CD14-positive monocyte (primary cell): ENCODE results near the gene CENPP. TPM values are rescaled to one million over a fixed set of nuclear protein-coding genes. Genes with fewer than 3 reads are reported as not detected.

Source experiments
- DNase-seq, 3 donors: peaks; one replicate each; pipeline ENCODE4 v3.0.0-alpha.2; 2011 to 2022
- H2AFZ ChIP-seq: 2 replicates; pipeline ENCODE4 v1.6.0; 2012; ENCODE audit warnings: mild to moderate bottlenecking, low read depth, low read length, inconsistent platforms; ENCODE audit not compliant: insufficient read depth, poor library complexity, severe bottlenecking
- H3K27ac ChIP-seq, 2 donors: 1 replicate in 1 of 2; 2 replicates in 1 of 2; pipeline ENCODE4 v1.5.1; 2012 to 2013; ENCODE audit warnings: low read length in 2 of 2, control low read depth in 1 of 2, inconsistent platforms in 1 of 2, low read depth in 1 of 2, mild to moderate bottlenecking in 1 of 2
- H3K27me3 ChIP-seq, 2 donors: one replicate each; pipeline versions ENCODE4 v1.6.0 to v1.6.1; 2011 to 2013; ENCODE audit warnings: low read length in 2 of 2; ENCODE audit not compliant: control insufficient read depth in 2 of 2, insufficient read depth in 2 of 2
- H3K36me3 ChIP-seq, 2 donors: replicated peaks in 1 of 2; 1 replicate in 1 of 2; 2 replicates in 1 of 2; pipeline versions ENCODE4 v1.5.1 to v1.6.1; 2012 to 2013; ENCODE audit warnings: low read length in 2 of 2, control low read depth in 1 of 2, inconsistent platforms in 1 of 2, mild to moderate bottlenecking in 1 of 2; ENCODE audit not compliant: insufficient read depth in 2 of 2, control insufficient read depth in 1 of 2
- H3K4me1 ChIP-seq, 2 donors: 1 replicate in 1 of 2; 2 replicates in 1 of 2; pipeline versions ENCODE4 v1.5.1 to v1.6.1; 2012 to 2013; ENCODE audit warnings: low read length in 2 of 2, control low read depth in 1 of 2, inconsistent platforms in 1 of 2, mild to moderate bottlenecking in 1 of 2, moderate library complexity in 1 of 2; ENCODE audit not compliant: insufficient read depth in 2 of 2, control insufficient read depth in 1 of 2
- H3K4me2 ChIP-seq: replicated peaks from 2 replicates; pipeline ENCODE3; 2012; ENCODE audit warnings: low read length, moderate library complexity, mild to moderate bottlenecking; ENCODE audit not compliant: poor library complexity, severe bottlenecking; ENCODE audit errors: extremely low read depth
- H3K4me3 ChIP-seq, 3 experiments: fragments of 200-600 bp in 1 of 3; sonication (generic) in 1 of 3; replicated peaks in 1 of 3; 1 replicate in 2 of 3; 2 replicates in 1 of 3; pipeline ENCODE4 v1.5.1; 2011 to 2013; ENCODE audit warnings: low read length in 3 of 3, mild to moderate bottlenecking in 3 of 3, control low read depth in 2 of 3, low read depth in 2 of 3, inconsistent platforms in 1 of 3, moderate library complexity in 1 of 3
- H3K79me2 ChIP-seq: 2 replicates; pipeline ENCODE4 v1.6.0; 2012; ENCODE audit warnings: mild to moderate bottlenecking, control low read depth, inconsistent platforms, low read length, moderate library complexity; ENCODE audit not compliant: insufficient read depth
- H3K9ac ChIP-seq: 2 replicates; pipeline ENCODE4 v1.6.0; 2017; ENCODE audit warnings: low read length, mild to moderate bottlenecking; ENCODE audit not compliant: insufficient read depth, poor library complexity, severe bottlenecking
- H3K9me3 ChIP-seq, 2 donors: replicated peaks in 1 of 2; 1 replicate in 1 of 2; 2 replicates in 1 of 2; pipeline versions ENCODE4 v1.5.1 to v1.6.1; 2012 to 2013; ENCODE audit warnings: low read length in 2 of 2, control low read depth in 1 of 2; ENCODE audit not compliant: control insufficient read depth in 1 of 2, insufficient read depth in 1 of 2
- H4K20me1 ChIP-seq: 2 replicates; pipeline ENCODE4 v1.6.0; 2012; ENCODE audit warnings: mild to moderate bottlenecking, low read length, control low read depth, moderate library complexity; ENCODE audit not compliant: insufficient read depth
- H3K27ac Mint-ChIP-seq, 7 donors: one replicate each; pipeline ENCODE4 v1.8.0; 2020; ENCODE audit warnings: mild to moderate bottlenecking in 7 of 7, mixed read lengths in 7 of 7, moderate library complexity in 6 of 7, inconsistent platforms in 2 of 7
- H3K27me3 Mint-ChIP-seq, 3 donors: one replicate each; pipeline ENCODE4 v1.8.0; 2021 to 2022; ENCODE audit warnings: low read depth in 3 of 3, mild to moderate bottlenecking in 3 of 3, mixed read lengths in 3 of 3, moderate library complexity in 3 of 3, inconsistent platforms in 1 of 3
- H3K36me3 Mint-ChIP-seq, 2 donors: one replicate each; pipeline ENCODE4 v1.8.0; 2020; ENCODE audit warnings: mixed read lengths in 2 of 2, inconsistent platforms in 1 of 2, mild to moderate bottlenecking in 1 of 2
- H3K4me1 Mint-ChIP-seq: one replicate; pipeline ENCODE4 v1.8.0; 2020; ENCODE audit warnings: mild to moderate bottlenecking, mixed read lengths
- H3K4me3 Mint-ChIP-seq, 2 donors: one replicate each; pipeline ENCODE4 v1.8.0; 2020; ENCODE audit warnings: mild to moderate bottlenecking in 2 of 2, mixed read lengths in 2 of 2, moderate library complexity in 1 of 2
- H3K9me3 Mint-ChIP-seq, 7 donors: one replicate each; pipeline ENCODE4 v1.8.0; 2020 to 2022; ENCODE audit warnings: mixed read lengths in 7 of 7, mild to moderate bottlenecking in 6 of 7, moderate library complexity in 6 of 7, inconsistent platforms in 2 of 7
- WGBS: methylation state at CpG from one replicate; pipeline ENCODE4 v1.1.5; 2013; ENCODE audit warnings: missing lambda C conversion rate; ENCODE audit not compliant: insufficient coverage; 5-methylcytosine and 5-hydroxymethylcytosine counted together
- intact Hi-C, 2 donors: fragments of 100-400 bp; cut with micrococcal nuclease; formaldehyde crosslinking; loops; one replicate each; pipeline versions ENCODE4 v1.15.0 to v1.15.1; 2023
- polyA plus RNA-seq, 3 donors: library from polyadenylated mRNA; depleted of rRNA in 1 of 3; unstranded in 2 of 3; stranded (reverse) in 1 of 3; fragments of 300-500 nt in 2 of 3; fragments of >200 nt in 1 of 3; fragmentation: Illumina TruSeq in 2 of 3; gene quantifications; 1 replicate in 2 of 3; 2 replicates in 1 of 3; pipeline ENCODE4 v1.2.3, GENCODE V29; 2012 to 2021
- TF ChIP-seq, protein P1 (sequence below): fragments of 200-600 bp; IDR thresholded peaks from one replicate; pipeline ENCODE4 v1.8.0; 2022; ENCODE audit warnings: antibody characterized with exemption, mild to moderate bottlenecking

Gene CENPP
- polyA plus RNA-seq, 3 donors, result 0.50 to 1.1 (median 1.1) TPM

DNA sequence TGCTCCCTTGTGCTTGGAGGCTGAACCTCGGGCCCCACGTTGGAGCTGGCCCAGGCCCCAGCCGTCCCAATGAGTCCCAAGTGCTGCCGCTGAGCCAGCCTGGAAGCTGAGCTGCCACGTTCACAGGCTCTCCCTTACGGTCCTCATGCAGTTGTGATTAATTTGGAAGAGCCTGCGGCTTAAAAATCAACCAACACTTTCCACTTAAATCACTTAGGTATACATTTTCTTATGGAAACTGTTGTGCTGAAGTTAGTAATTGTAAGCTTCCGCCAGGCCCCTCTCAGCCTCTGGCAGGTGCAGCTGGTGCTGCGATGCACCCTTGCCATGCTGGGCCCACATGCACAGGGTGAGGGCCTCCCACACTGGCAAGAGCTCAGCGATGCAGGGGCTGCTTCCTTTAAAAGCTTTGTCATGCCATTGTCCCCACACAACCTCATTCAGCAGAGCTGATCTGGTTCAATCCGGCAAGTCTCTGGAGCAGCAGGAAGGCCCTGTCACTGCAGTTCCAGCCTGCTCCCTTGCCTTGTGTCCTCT, 283.2 kb downstream of the CENPP start:
- no peak overlapping the region for H2AFZ ChIP-seq
- Mint-ChIP-seq H3K4me3 (no peak overlapping the region), H3K36me3 (peaks cover 30 to 37% of the 10 kb centered on the region in 2 donors), H3K27me3 (peaks cover 0 to 3% (median 0%) of the 10 kb centered on the region in 3 donors), H3K27ac (no peak overlapping the region), H3K4me1 (no peaks in the 10 kb centered on the region), H3K9me3 (peaks cover 0 to 14% (median 4%) of the 10 kb centered on the region in 7 donors)
- H3K27ac ChIP-seq, result no peak overlapping the region
- no peaks in the 10 kb centered on the region for H4K20me1 ChIP-seq
- intact Hi-C loops, result no loop called here
- H3K27me3 ChIP-seq, result no peaks in the 10 kb centered on the region
- H3K4me2 ChIP-seq, result no peak overlapping the region
- 81% methylated on average over 5 of the region's 11 CpGs for WGBS
- peaks cover 2 to 11% of the 10 kb centered on the region in 2 donors for H3K9me3 ChIP-seq
- no peaks in the 10 kb centered on the region for H3K79me2 ChIP-seq
- no peak overlapping the region for H3K9ac ChIP-seq
- TF ChIP-seq, protein P1, sequence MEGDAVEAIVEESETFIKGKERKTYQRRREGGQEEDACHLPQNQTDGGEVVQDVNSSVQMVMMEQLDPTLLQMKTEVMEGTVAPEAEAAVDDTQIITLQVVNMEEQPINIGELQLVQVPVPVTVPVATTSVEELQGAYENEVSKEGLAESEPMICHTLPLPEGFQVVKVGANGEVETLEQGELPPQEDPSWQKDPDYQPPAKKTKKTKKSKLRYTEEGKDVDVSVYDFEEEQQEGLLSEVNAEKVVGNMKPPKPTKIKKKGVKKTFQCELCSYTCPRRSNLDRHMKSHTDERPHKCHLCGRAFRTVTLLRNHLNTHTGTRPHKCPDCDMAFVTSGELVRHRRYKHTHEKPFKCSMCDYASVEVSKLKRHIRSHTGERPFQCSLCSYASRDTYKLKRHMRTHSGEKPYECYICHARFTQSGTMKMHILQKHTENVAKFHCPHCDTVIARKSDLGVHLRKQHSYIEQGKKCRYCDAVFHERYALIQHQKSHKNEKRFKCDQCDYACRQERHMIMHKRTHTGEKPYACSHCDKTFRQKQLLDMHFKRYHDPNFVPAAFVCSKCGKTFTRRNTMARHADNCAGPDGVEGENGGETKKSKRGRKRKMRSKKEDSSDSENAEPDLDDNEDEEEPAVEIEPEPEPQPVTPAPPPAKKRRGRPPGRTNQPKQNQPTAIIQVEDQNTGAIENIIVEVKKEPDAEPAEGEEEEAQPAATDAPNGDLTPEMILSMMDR, result no peak
- no peak overlapping the region for H3K4me3 ChIP-seq
- no peaks in the 10 kb centered on the region for H3K4me1 ChIP-seq
- no peak for DNase-seq
- H3K36me3 ChIP-seq, result peaks cover 23 to 36% of the 10 kb centered on the region in 2 donors

DNA sequence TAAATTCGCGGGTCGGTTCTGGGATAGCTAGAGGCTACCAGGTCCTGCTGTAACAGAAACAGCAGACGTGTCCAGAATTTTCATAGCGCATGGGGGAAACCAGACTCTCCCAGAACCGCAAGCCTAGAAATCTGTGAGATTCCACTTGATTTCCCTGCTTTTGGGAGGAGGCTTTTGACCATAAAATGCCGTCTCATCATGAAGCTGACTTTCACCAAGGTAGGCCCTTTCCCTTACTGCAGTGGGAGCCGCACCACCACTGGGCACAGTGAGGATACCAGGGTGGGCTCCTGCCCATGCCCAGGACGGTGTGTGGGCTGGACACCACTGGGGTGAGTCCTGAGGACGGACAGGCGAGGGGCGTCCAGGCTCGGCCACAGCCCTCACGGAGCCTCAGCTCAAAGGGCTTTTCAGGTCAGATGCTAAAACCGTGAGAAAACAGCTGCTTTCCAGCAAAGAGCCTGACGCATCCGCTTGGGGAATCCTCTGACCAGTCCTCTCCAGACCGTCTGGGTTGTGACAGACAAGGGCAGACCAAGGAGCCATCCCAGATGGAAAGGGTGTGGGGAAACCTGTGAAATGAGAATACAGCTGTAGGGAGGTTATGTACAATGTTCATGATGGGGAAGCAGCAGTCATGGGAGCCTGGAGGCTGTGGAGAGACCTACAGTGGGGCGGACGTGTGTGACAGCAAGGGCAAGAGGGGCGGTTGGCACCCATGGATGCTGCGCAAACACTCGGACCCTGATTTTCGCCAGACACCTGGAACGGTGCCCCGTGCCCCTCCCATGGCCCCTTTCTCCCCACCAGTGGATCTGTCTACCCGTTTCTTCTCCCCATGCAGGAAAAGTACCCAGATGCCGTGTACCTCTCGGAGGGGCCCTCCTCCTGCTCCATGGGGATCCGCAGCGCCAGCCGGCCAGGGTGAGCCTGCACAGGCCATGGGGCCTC, 285.0 kb downstream of the CENPP start:
- no peaks in the 10 kb centered on the region for H3K4me1 Mint-ChIP-seq
- H3K9me3 Mint-ChIP-seq, result no peaks in the 10 kb centered on the region
- intact Hi-C loops, result no loop called here
- peaks cover 38 to 53% of the 10 kb centered on the region in 2 donors for H3K36me3 ChIP-seq
- H3K27me3 ChIP-seq, result no peaks in the 10 kb centered on the region
- H3K27me3 Mint-ChIP-seq, result peaks cover 0 to 3% (median 0%) of the 10 kb centered on the region in 3 donors
- H3K4me3 ChIP-seq, result no peak overlapping the region
- TF ChIP-seq, protein P1, result no peak
- H3K4me3 Mint-ChIP-seq, result no peak overlapping the region
- H3K4me1 ChIP-seq, result no peaks in the 10 kb centered on the region
- over 99% methylated on average over 28 of the region's 32 CpGs for WGBS
- H3K27ac Mint-ChIP-seq, result no peak overlapping the region
- H3K9ac ChIP-seq, result no peak overlapping the region
- H4K20me1 ChIP-seq, result no peaks in the 10 kb centered on the region
- H3K36me3 Mint-ChIP-seq, result peaks cover 45 to 53% of the 10 kb centered on the region in 2 donors
- peaks cover 0 to 3% of the 10 kb centered on the region in 2 donors for H3K9me3 ChIP-seq
- no peaks in the 10 kb centered on the region for H3K79me2 ChIP-seq
- no peak overlapping the region for H2AFZ ChIP-seq
- no peak for DNase-seq
- no peak overlapping the region for H3K4me2 ChIP-seq
- no peak overlapping the region for H3K27ac ChIP-seq
